Stimulated activated CD4-positive, alpha-beta T cell treated with anti-CD3 and anti-CD28 coated beads, Interleukin-4, amount 100 ng/mL, for 1 hour (primary cell): Measurements from ENCODE around the gene TFCP2L1.
"Not testable (repeated sequence)": the region's sequence is repeated elsewhere in the genome, so short reads cannot be mapped to it uniquely, and the experiment has no call there.

Source experiments
- DNase-seq: peaks from one replicate; pipeline ENCODE4 v3.0.0-alpha.2; 2020

TFCP2L1 gene

GRCh38 chr2:121294881-121295840 is 10.2 kb upstream of the TFCP2L1 start:
- DNase-seq = no peak

DNA sequence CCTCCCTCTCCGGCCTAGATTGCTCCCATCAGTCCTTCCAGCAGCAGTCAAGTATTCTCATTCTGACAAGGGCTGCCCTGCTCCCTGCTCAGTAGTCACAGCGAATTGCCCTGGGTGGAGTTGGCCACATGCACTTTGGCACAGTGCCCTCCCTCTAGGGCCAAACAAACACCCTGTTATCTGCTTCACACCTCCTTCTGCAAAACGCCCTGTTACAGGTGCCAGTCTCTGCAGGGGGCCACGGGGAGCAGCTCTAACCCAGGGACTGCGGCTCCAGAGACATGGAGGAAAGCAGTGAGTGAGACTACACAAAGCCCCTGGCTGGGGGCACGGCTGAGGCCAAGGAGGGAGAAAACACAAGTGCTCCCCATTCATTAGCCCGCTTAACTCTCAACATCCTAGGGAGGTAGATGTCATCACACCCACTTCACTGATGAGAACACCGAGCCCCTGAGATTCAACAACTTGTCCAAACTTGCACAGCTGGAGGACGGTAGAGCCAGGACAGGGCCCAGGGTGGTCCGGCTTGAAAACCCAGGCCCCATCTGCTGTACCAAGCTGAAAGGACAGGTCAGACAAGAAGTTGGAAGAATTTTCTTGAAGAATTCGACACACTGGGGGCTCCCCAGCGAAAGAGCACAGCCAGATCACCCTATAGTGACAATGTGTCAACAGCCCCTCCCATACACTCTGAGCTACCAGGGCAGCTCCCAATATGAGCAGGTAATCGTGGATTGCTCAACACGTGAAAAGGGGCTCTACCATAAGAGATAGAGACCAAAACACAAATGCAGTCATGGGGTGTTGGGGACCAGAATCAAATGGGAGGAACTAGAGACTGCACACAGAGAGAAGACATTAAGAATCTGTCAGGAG is 8.7 kb upstream of the TFCP2L1 start:
- no peak for DNase-seq

- DNase-seq = no peak
These were observed 6.2 kb upstream of the TFCP2L1 start for GRCh38 chr2:121291251-121291580.

- no peak for DNase-seq
These were observed 4.3 kb upstream of the TFCP2L1 start for GRCh38 chr2:121289271-121289670.

DNA sequence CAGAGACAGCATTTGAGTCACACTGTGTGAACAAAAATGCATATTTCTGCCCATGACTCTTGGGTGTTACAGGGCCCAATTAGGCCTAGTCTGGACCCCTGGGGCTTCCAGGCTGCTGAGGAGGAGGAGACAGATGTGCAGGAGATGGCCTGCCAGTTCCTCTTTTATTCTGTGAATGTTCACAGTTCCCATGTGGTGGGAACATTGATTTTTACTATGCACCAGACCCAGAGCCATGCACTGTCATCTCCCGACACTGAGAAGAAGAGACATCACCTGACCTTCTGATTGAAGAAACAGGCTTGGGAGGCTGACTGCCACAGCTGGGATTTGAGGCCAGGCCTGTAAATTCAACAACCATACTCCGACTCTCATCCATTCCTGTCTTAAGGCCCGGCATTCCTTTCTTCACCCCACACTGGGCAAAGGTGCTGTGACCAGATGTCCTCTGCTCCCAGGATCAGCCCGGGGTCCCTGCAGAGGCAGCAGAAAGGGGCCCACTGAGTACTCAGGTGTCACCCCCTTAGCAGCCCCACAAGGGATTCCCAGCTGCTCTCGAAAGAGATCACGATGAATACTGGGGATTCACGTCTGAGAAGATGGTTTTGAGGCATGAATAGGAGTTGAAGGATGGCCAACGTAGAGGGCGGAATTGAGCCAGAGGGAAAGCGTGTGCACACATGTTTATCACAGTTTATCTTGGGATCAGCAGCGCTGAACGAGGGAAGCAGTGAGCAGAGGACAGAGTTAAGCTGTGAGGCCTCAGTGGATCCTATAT is 3.6 kb upstream of the TFCP2L1 start:
- DNase-seq = no peak

GRCh38 chr2:121287956-121288355 is 3.0 kb upstream of the TFCP2L1 start:
- DNase-seq = no peak

DNA sequence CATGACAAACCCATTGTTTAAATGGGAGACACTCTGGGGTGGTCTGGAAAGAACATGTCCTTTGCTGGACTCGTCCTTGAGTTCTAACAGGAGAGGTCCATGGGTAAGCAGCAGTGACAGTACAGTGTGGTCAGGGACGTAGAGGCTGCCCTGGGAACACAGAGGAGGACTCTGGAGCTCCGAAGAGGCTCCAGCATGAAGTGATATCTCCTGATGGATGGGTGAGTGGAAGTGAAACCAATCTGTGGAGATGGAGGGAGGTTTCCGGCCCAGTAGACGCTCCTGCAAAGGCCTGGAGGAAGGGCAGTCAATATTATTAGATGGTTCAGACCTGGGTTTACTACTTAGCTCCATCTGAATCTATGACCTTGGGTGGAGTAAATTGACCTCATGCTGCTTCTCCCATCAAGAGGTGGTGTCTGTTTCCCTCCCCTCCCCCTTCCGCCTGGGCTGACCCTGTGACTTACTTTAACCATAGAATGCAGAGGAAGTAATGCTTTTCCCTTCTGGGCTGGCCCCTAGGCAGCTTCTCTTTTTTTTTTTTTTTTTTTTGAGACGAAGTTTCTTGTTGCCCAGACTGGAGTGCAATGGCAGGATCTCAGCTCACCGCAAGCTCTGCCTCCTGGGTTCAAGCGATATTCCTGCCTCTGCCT is 2.3 kb upstream of the TFCP2L1 start:
- DNase-seq = no peak

- DNase-seq = no peak
These were observed 1.5 kb upstream of the TFCP2L1 start for GRCh38 chr2:121286506-121286905.

- DNase-seq = no peak
These were observed 924 bp upstream of the TFCP2L1 start for GRCh38 chr2:121285926-121286325.

DNA sequence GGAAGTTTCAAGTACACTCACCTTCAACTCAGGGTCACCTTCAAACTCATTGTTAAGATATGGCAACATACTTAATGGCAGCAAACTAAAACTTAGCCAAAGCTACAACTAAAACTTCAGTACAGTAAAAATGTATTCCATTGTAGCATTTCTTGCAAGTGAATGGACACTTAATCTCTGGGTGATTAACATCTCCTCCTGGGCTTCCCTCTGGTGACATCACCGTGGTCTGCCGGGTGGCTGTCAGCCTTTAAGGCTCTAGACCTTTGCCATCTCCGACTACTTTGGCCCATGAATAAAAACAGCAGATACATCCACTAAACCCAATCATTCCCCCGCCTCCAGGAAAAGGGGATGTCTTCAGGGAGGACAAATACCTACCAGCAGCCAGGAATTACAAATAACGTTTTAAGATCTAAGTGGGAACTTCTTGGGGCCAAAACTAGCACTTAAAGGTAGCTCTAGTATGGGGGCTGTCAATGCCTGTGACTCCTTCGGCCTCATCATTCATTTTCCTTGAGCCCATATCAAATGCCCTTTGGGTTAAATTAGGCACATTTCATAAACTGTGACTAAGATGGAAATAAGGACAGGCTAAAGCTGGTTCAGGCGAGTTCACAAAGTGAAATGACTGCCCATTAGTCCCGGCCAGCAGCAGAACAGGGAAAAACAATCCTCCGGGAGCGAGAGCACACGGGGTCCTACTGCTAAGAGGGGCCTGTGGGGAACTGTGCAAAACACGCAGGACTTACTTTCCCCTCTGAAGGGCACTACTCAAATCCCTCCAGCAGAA is 1.1 kb downstream of the TFCP2L1 start:
- DNase-seq = no peak

- DNase-seq = no peak
These were observed 2.1 kb downstream of the TFCP2L1 start for GRCh38 chr2:121282800-121283385.

GRCh38 chr2:121281694-121282093 is 3.3 kb downstream of the TFCP2L1 start:
- no peak for DNase-seq

DNA sequence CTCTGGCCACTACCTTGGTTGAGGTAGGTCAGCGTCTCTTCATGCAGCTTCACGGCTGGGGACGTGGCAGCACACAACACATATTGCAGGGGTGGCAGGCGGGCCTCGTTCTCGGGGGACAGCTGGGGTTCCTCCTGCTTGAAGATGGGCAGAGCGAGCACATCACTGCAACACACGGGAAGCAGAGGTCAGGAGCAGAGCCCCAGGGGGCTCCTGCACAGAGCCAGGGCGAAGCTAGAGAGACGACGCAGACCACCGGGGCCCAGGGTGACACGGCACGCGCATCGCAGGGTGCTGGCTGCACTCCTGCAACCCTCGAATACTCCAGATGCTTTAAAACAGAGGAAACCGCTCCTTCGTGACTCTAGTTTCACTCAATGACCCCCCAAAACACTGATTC is 3.9 kb downstream of the TFCP2L1 start:
- no peak for DNase-seq

GRCh38 chr2:121279476-121280220 is 5.4 kb downstream of the TFCP2L1 start:
- DNase-seq = no peak

GRCh38 chr2:121276341-121276740 is 8.7 kb downstream of the TFCP2L1 start:
- no peak for DNase-seq

DNA sequence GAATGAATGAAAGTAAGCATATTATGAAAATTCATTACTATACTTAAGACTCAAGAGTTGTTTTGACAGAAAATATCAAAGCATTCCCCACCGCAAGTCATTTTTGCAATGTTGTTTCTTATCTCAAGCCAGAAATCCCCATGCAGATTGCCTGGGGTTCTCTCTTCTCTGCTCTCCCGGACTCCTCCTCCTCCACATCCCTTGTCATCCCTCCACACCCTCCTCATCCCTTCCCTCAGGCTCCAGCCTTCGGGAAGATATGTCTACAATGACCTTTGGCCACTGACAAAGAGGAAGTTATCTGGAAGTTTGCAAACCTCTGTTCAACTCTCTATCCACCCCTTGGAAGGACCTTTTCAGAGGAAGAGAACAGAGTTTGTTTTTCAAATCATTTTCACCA is 11.9 kb downstream of the TFCP2L1 start:
- DNase-seq = no peak

GRCh38 chr2:121272596-121272995 is 12.4 kb downstream of the TFCP2L1 start:
- DNase-seq = no peak

DNA sequence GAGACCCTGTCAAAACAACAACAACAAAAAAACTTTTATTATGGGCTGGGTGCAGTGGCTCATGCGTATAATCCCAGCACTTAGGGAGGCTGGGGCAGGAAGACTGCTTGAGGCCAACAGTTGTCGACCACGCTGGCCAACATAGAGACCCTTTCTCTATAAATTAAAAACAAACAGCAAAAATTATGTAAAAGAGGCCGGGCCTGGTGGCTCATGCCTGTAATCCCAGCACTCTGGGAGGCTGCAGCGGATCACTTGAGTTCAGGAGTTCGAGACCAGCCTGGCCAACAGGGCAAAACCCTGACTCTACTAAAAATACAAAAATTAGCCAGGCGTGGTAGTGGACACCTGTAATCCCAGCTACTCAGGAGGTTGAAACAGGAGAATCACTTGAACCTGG is 15.6 kb downstream of the TFCP2L1 start:
- DNase-seq = not testable (repeated sequence)

- no peak for DNase-seq
These were observed 18.4 kb downstream of the TFCP2L1 start for GRCh38 chr2:121266543-121267106.
